Endothelial cell of umbilical vein (primary cell): ENCODE measurements around the gene REEP2. TPM values are rescaled to one million over a fixed set of nuclear protein-coding genes. Genes with fewer than 3 reads are reported as not detected.

ENCODE experiments used
- BruUV-seq: library from RNA; stranded (reverse); fragments of 400-500 nt; replicated peaks from 2 replicates; lab custom pipeline; 2021; lab: Mats Ljungman, UMichigan
- CTCF ChIA-PET: fragments of 300-600, 350-600 bp; sonication (Branson Sonifier 250); formaldehyde crosslinking; loops from one replicate; lab custom pipeline; 2021; ENCODE audit warnings: antibody characterized with exemption, inconsistent platforms; lab: Charles Lee
- POLR2A ChIA-PET: fragments of 300-600, 350-600 bp; sonication (Branson Sonifier 250); formaldehyde crosslinking; loops from one replicate; lab custom pipeline; 2021; ENCODE audit warnings: antibody characterized with exemption, inconsistent platforms; lab: Charles Lee
- DNase-seq: peaks from one replicate; pipeline ENCODE4 v3.0.0-alpha.2; 2011; ENCODE audit warnings: low read depth, low spot score
- FAIRE-seq: peaks from 2 replicates; lab custom pipeline; 2011; peaks lifted over from hg19 to GRCh38; lab: Jason Lieb, UNC
- H2AFZ ChIP-seq: 2 replicates; pipeline ENCODE4 v1.6.0; 2012; ENCODE audit warnings: low read depth, low read length, control low read depth, inconsistent platforms
- H3K27ac ChIP-seq: 2 replicates; pipeline ENCODE4 v1.5.1; 2011; ENCODE audit warnings: low read depth, mild to moderate bottlenecking, control low read depth, low read length, moderate library complexity; ENCODE audit not compliant: insufficient read depth
- H3K27me3 ChIP-seq, 2 experiments: 2 replicates each; pipeline versions ENCODE4 v1.6.0 to v1.6.1; 2011; ENCODE audit warnings: low read length in 2 of 2, mixed read lengths in 1 of 2; ENCODE audit not compliant: control insufficient read depth in 2 of 2, insufficient read depth in 2 of 2
- H3K36me3 ChIP-seq, 2 experiments: 2 replicates in 1 of 2; 3 replicates in 1 of 2; pipeline ENCODE4 v1.5.1; 2011; ENCODE audit warnings: low read length in 2 of 2, mild to moderate bottlenecking in 1 of 2, moderate library complexity in 1 of 2; ENCODE audit not compliant: control insufficient read depth in 2 of 2, insufficient read depth in 2 of 2; ENCODE audit errors: extremely low read depth in 1 of 2
- H3K4me1 ChIP-seq: 3 replicates; pipeline ENCODE4 v1.5.1; 2011; ENCODE audit warnings: mild to moderate bottlenecking, low read length; ENCODE audit not compliant: control insufficient read depth, insufficient read depth; ENCODE audit errors: extremely low read depth
- H3K4me2 ChIP-seq: 2 replicates; pipeline ENCODE4 v1.6.1; 2011; ENCODE audit warnings: low read length, control low read depth, mixed read lengths; ENCODE audit not compliant: insufficient read depth
- H3K4me3 ChIP-seq, 3 experiments: fragments of 200-600 bp in 1 of 3; sonication (generic), shearing (Covaris generic) in 1 of 3; replicated peaks in 1 of 3; 2 replicates each; pipeline ENCODE4 v1.5.1; 2011 to 2016; ENCODE audit warnings: control low read depth in 3 of 3, low read length in 3 of 3, mild to moderate bottlenecking in 2 of 3, inconsistent platforms in 1 of 3, low read depth in 1 of 3, moderate library complexity in 1 of 3; ENCODE audit not compliant: insufficient read depth in 1 of 3
- H3K79me2 ChIP-seq: 2 replicates; pipeline ENCODE4 v1.6.0; 2012; ENCODE audit warnings: low read length, inconsistent platforms; ENCODE audit not compliant: control insufficient read depth, insufficient read depth
- H3K9ac ChIP-seq: replicated peaks from 2 replicates; pipeline ENCODE3; 2011; ENCODE audit warnings: low read length, control low read depth; ENCODE audit not compliant: insufficient read depth; ENCODE audit errors: extremely low read depth
- H3K9me1 ChIP-seq: replicated peaks from 3 replicates; pipeline ENCODE4 v1.6.0; 2011; ENCODE audit warnings: mild to moderate bottlenecking, low read length; ENCODE audit not compliant: control insufficient read depth, insufficient read depth; ENCODE audit errors: extremely low read depth
- H3K9me3 ChIP-seq: replicated peaks from 2 replicates; pipeline ENCODE4 v1.5.1; 2012; ENCODE audit warnings: low read length, inconsistent platforms; ENCODE audit not compliant: control insufficient read depth, insufficient read depth
- H4K20me1 ChIP-seq: replicated peaks from 2 replicates; pipeline ENCODE3; 2011; ENCODE audit warnings: mild to moderate bottlenecking, low read length; ENCODE audit not compliant: control insufficient read depth, insufficient read depth; ENCODE audit errors: extremely low read depth
- CTCF ChIP-seq, 2 donors: IDR thresholded peaks; 1 replicate in 1 of 2; 2 replicates in 1 of 2; pipeline ENCODE4 v1.5.1; 2011; ENCODE audit warnings: low read length in 2 of 2, mild to moderate bottlenecking in 2 of 2, moderate library complexity in 2 of 2, control low read depth in 1 of 2, inconsistent platforms in 1 of 2, low read depth in 1 of 2; ENCODE audit not compliant: insufficient read depth in 1 of 2; ENCODE audit errors: extremely low read depth in 1 of 2
- EZH2 ChIP-seq: IDR thresholded peaks from 2 replicates; pipeline ENCODE4 v1.6.1; 2012; ENCODE audit warnings: borderline replicate concordance, low read depth, mild to moderate bottlenecking, moderate library complexity, low read length, inconsistent platforms; ENCODE audit not compliant: severe bottlenecking
- FOS ChIP-seq: IDR thresholded peaks from 2 replicates; pipeline ENCODE4 v1.6.1; 2011; ENCODE audit warnings: mild to moderate bottlenecking, low read length, moderate library complexity, borderline replicate concordance; ENCODE audit not compliant: insufficient read depth
- GATA2 ChIP-seq: IDR thresholded peaks from 2 replicates; pipeline ENCODE4 v1.7.0; 2011; ENCODE audit warnings: low read depth, mild to moderate bottlenecking, moderate library complexity, mixed read lengths, low read length; ENCODE audit not compliant: insufficient read length, insufficient read depth
- JUN ChIP-seq: IDR thresholded peaks from 2 replicates; pipeline ENCODE4 v1.6.1; 2011; ENCODE audit warnings: borderline replicate concordance, low read depth; ENCODE audit not compliant: insufficient read length, insufficient read depth
- MAX ChIP-seq: IDR thresholded peaks from 2 replicates; pipeline ENCODE4 v1.6.1; 2011; ENCODE audit not compliant: insufficient read depth, insufficient read length
- MYC ChIP-seq: IDR thresholded peaks from one replicate; pipeline ENCODE4 v1.6.1; 2011; ENCODE audit warnings: mild to moderate bottlenecking, low read depth, low read length
- POLR2A ChIP-seq: IDR thresholded peaks from 2 replicates; pipeline ENCODE4 v1.6.1; 2012; ENCODE audit warnings: low read depth, mild to moderate bottlenecking, control low read depth, low read length
- POLR2AphosphoS5 ChIP-seq: IDR thresholded peaks from 2 replicates; pipeline ENCODE4 v1.6.1; 2012; ENCODE audit warnings: low read depth, mild to moderate bottlenecking, control low read depth, low read length, moderate library complexity; ENCODE audit not compliant: insufficient read depth
- dilution Hi-C: fragments of 300-500 bp; cut with MboI; formaldehyde crosslinking; loops from one replicate; pipeline ENCODE4 v1.15.0; 2019; ENCODE audit warnings: low sequenced_read_pairs; ENCODE audit not compliant: extremely low pct_ligation_motif_present
- intact Hi-C: fragments of 100-400 bp; cut with micrococcal nuclease; formaldehyde crosslinking; loops from one replicate; pipeline ENCODE4 v1.10.0; 2022
- polyA plus RNA-seq, 4 experiments: library from polyadenylated mRNA; depleted of rRNA in 3 of 4; stranded (reverse) in 3 of 4; unstranded in 1 of 4; fragments of >200 nt; gene quantifications; 2 replicates each; pipeline versions ENCODE4 v1.2.1 to v1.2.3, GENCODE V29; 2011 to 2012; ENCODE audit warnings: missing spikeins in 1 of 4
- total RNA-seq: library from RNA; stranded (reverse); gene quantifications from 2 replicates; pipeline ENCODE4 v1.2.3, GENCODE V29; 2021

The REEP2 gene
- total and polyA plus RNA-seq, 2 donors (not counting 3 experiments of a cell fraction or from before 2014, with no cell fraction given): 4.0 to 4.8 TPM

- CTCF ChIA-PET: interaction anchor here (1.5 kb wide), 1 partner anchor 36 kb away, joined by 4 read pairs; no protein-coding TSS in a partner anchor
- Histone ChIP-seq H3K4me3 (no peak overlapping the region), H3K9me1 (no peaks in the 10 kb centered on the region), H3K27me3 (no peaks in the 10 kb centered on the region), H3K4me1 (peaks cover 15% of the 10 kb centered on the region), H3K9me3 (no peaks in the 10 kb centered on the region), H3K36me3 (peaks cover 0 to 3% of the 10 kb centered on the region in 2 experiments), H4K20me1 (no peaks in the 10 kb centered on the region), H2AFZ (no peak overlapping the region), H3K79me2 (peaks cover 5% of the 10 kb centered on the region), H3K9ac (no peak overlapping the region), H3K4me2 (no peak overlapping the region), H3K27ac (no peak overlapping the region)
- intact Hi-C loops (no loop called here), dilution Hi-C loops (no loop called here)
- no TSS peak for BruUV-seq
- FAIRE-seq (no peak), DNase-seq (peak; percentile 1)
- POLR2A ChIA-PET: interaction anchor here (0.7 kb wide), 1 partner anchor 22 kb away, joined by 3 read pairs; no protein-coding TSS in a partner anchor
- TF ChIP-seq POLR2A (no peak), POLR2AphosphoS5 (no peak), CTCF (IDR thresholded peaks at IDR 0.05; ENCODE audit: extremely low read depth in 1 of 2, insufficient read depth in 1 of 2, low read depth in 1 of 2, low read length in 2 of 2) (no peak), MAX (no peak), FOS (no peak), EZH2 (no peak), MYC (no peak), JUN (no peak), GATA2 (no peak)
These were observed 29.5 kb downstream of the REEP2 start for GRCh38 chr5:138468133-138468965.
